ENCODE results near the gene EYA2. TPM values are rescaled to one million over a fixed set of nuclear protein-coding genes. Genes with fewer than 3 reads are reported as not detected.

EYA2 gene
- polyA plus RNA-seq, 12 donors, result 1.6 to 4.4 (median 2.4) TPM; not detected in 2

DNA sequence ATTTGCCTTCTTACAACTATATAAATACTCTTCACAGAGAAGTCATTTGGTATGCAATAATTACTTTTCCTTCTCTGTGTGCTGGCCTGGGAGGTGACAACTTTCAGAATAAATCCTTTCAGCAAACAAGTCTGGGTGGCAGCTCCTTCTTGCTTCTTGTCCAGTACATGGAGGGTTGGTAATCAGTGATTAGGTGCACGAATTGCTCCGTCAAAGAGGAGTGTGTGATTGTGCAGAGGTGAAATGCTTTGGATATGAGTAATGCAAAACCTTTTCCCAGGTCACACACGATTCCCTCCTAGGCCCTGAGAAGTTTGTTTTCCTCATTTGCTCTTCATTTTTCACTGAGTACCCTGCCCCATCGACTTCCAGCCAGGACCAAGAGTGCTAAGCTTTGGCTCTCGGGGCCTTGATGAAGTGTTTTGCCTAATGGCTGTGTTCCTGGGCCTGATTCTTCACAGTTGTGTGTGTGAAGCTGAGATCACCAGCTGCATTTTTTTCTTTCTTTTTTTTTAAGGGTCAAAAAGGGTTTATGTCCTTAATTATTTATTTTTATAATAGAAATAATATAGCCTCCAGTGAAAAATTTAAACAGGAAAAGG is 245.4 kb downstream of the EYA2 start:
- no peak for DNase-seq

DNA sequence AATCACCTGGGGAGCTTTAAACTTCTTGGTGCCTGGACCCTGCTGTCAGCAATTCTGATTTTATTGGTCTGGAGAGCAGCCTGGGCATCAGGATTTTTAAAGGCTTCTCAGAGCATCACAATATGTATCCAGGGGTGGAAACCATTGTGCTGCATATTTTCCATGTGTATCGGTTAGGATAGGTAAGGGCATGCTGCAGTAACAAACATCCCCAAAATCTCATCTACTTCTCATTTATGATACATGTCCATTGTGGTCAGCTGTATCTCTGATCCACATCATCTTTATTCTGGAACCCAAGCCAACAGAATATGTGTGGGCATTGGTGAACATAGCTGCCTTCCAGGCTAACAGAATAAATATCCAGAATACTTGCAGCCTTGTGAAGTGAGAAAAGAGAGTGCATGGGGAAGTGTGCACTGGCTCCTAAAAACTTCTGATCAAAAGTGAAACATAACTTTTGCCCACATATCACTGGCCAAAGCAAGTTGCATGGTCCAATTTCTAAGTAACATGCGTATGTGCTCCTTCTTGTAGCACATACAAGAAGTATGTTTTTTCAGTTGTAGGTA is 246.8 kb downstream of the EYA2 start:
- no peak for DNase-seq

DNA sequence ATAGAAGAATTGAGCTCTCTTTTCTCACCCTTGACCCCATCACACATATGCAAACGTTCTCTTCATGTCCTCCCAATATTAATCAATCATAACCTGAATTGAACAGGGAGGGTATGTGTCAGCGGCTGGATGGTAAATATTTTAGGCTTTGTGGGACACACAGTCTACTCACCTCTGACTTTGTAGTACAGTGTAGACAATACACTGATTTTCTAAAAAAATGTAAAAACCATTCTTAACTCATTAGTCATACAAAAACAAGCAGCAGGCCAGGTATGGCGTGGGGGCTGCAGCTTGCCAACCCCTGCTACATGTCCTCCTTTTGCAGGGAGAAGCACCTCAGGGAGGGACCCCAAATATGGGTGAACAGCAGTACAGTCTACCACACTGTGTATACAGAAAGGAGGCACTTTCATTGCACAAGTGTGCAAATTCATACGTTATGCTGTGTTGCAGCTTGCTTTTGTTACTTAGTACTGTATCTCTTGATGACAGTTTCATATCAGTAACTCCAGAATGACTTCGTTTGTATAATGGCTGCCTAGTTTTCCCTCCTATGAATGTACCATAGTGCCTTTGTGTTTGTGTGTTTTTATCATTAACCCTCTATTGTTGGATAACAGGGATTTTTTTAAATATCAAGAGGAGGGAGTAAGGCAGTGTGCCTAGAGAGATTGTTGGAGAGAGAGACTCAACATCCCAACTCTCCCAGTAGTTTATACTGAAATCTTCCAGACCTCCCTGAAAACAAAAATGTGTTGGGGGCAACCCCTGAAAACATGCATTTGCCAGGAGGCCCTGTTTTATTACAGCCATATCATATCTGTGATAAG is 247.5 kb downstream of the EYA2 start:
- no peak for DNase-seq

DNA sequence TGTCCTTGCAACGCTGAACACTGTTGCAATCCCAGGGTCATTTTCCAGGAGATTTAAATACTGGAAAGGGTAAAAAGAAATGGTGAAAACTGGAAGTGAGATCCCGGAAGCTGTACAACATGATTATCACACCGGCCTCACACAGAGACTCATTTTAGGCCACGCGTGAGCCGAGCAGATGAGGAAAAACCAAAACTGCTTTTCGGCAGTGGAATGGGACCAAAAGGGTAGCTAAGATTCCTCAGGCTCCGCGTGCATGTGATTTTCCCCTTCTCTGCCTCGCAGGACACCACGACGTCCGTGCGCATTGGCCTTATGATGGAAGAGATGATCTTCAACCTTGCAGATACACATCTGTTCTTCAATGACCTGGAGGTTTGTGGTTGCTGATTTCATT is 248.1 kb downstream of the EYA2 start:
- DNase-seq, result no peak

DNA sequence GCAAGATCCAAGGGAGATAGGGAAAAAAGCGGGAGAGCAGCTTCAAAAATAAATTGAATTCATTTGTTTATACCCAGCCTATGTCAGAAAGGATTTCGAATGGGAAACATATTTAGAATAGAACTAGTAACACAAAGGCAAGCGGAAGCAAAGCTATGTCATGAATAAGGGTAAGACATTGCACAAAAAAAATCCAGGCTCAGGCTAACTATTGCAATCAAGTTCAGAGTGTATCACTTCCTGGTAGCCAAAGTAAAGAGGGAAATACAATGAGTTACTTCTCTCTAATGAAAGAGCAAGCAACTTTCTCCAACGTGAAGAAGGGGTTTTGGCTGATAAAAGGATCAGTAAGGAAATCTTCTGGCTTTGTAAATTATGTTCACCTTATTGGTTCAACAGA is 249.0 kb downstream of the EYA2 start:
- DNase-seq, result no peak

DNA sequence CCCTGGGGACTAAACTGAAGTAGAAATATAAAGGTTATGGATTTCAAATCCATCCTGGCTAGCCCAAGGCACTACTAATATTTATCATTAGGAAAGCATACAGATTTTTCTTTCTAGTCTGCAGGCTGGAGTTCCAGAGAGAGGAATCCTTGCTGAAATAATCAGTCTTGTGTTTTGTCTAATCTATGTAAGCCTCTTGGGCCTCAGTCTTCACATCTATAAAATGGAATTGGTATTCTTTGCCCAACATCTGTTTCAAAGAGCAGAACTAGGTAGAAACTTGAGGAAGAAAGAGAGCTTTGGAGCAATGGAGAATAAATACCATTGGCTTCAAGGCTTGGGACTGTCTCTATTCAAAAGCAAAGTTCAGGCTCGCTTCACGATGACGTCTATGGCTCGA is 249.8 kb downstream of the EYA2 start:
- DNase-seq, result no peak

DNA sequence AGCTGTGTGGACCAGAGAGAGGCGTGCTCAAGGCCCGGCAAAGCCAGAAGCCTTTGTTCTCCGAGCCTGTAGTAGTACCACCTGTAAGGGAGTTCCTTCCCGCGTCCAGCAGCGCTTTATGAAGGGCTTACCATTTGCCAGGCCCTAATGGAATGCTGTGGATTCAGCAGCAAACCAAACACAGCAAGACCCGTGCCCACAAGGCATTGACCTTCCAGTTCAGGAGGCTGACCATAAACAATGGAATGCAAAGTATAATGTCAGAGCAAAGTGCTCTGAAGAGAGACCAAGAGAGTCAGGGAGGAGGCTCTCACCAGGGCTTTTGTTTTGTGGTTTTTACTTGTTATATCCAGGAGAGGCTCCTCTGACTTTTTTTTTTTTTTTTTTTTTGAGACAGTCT is 252.0 kb downstream of the EYA2 start:
- no peak for DNase-seq

DNA sequence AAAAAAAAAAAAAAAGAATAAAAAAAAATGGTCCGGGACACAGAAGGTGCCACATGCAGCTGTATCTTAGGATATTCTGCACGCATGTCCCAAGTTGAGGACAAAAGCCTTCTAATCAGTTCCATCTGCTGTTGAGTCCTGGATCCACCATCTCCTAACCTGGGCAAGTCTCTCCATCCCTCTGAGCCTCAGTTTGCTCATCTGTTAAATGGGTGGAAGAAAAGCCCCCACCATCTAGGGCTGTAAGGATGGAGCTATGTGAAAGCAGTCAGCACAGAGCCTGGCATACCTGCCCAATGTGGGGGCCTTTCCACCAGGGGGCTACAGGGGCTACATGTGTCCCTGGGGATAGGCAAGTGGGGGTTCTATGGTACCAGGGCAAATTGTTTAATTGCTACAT is 253.4 kb downstream of the EYA2 start:
- DNase-seq, result no peak

DNA sequence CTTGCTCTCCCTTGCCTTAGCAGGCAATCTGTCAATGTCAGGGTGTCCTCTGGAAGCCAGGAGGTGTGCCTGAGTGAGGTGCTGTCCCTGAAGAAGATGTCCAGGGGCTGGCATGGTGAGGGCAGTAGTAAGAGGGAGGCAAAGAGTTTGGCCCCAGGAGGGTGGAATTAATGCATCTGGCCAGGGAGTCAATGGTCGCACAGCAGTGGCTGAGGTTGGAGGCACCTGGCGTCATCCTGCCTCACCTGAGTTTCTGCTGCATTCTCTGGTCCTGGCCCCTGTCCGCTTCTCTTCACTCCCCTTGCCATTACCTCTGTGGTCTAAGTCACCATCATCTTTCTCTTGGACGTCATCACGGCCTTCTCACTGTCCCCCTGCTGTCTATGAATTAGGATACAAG is 255.3 kb downstream of the EYA2 start:
- no peak for DNase-seq

DNA sequence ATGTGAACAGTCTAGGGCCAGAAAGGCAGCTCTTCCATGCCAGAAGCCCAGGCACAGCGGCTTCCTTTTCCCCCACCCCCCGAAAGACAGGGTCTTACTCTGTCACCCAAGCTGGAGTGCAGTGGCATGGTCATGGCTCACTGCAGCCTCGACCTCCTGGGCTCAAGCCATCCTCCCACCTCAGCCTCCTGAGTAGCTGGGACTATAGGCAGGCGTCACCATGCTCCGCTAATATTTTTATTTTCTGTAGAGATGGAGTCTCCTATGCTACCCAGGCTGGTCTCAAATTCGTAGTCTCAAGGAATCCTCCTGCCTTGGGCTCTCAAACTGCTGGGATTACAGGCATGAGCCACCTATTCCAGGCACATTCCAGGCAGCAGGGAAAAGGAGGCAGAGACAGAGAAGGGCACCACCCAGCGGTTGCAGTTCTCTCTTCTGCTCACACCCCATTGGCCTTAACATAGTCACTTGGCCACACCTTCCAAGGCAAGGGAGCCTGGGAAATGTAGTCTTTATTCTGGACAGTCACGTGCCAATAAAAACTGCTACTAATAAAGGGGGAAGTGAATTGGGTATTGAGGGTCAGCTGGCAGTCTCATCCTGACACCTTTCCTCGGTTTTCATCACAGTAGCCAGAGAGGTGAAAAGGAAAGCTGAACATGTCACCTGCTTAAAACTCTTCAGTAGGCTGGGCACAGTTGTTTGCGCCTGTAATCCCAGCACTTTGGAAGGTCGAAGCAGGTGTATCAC is 255.9 kb downstream of the EYA2 start:
- peak; percentile 61 for DNase-seq

DNA sequence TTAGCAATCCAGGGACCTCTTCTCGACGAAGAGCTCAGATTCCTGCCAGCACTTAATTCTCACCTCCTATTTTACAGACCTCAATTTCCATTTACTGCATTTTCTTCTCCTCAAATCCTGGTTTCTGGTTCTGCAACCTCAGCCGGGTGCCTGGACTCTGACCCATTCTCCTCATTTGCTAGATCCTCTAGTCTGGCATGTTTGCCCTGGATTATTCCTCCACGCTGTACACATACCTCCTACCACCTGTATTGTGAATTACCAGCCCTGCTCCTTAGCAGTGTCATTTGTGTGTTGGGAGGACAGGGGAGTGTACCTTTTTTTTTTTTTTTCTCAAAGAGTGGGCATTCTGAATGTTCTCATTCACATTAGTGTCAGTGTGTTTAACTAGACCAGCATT is 257.4 kb downstream of the EYA2 start:
- no peak for DNase-seq

DNA sequence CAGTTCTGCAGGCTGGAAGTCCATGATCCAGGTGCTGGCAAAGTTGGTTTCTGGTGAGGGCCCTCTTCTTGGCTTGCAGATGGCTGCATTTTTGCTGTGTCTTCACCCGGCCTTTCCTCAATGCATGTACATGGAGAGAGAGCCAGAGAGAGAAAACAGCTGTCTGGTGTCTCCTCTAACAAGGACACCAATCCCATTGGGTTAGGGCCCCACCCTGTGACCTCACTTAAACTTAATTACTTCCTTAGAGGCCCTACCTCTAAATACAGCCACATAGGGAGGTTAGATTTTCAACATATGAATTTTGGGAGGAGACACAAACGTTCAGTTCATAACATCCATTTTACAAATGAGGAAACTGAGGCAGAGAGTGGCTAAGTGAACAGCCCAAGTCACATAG is 259.4 kb downstream of the EYA2 start:
- no peak for DNase-seq

DNA sequence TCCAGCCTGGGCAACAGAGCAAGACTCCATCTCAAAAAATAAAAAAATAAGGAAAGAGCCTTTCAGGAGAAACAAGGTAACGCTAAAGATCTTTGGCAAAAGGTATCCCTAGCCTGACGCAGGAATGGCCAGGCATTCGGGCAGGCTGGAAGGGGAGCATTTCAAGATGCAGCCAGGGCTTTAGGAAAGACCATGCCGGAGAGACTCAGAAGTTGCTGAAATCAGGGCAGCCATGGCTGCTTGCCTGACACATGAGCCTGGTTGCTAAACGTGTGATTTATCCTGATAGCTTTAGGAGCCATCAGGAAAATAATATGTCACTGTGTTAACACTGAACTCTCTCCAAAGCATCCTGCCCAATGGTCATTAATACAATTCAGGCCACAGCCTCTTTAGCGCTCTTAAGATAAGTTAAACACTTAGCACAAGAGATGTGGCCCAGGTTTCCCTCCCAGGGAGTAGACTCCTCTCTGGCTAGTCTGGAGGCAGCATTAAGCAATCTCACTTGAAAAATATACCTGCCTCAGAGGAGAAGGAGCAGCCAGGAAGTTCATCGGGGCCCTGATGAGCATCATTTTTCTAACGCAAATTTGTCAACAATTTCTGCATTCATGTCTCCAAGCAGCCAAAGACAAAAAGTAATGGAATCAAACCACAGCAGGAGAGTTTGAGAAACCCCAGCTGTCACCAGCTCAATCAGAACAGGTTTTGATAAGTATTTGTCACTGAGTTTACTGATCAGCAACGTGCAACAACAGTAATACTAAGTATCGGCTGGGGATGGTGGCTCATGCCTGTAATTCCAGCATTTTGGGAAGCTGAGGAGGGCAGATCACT is 261.9 kb downstream of the EYA2 start:
- no peak for DNase-seq

DNA sequence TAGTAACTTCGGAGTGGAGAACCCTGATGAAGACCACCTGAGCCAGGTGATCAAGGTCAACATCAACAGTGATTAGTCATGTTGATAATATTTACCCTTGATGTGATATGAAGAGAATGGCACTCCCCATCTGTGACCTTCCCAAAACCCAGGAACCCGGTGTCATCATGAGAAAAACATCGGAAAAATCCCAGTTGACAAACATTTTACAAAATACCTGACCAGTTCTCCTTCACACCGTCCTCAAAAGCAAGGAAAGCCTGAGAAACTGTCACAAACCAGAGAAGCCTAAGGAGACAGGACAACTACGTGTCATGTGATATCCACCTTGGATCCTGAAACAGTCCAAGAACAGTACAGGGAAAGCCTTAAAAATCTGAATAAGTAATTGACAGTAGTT is 264.5 kb downstream of the EYA2 start:
- no peak for DNase-seq

DNA sequence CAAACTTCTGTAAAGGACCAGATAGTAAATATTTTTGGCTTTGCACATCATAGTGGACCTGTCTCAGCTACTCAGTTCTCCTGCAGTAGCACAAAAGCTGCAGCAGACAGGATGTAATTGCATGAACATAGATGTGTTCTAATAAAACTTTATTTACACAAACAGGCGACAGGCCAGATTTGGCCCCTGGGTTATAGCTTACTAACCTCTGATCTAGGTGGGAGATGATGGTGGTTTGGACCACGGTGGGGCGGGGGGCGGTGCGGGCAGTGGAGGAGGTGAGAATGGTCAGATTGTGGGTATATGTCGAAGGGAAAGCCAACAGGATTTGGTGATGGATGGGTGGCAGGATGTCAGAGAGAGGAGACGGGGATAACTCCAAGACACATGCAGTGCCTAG is 265.6 kb downstream of the EYA2 start:
- DNase-seq, result no peak

DNA sequence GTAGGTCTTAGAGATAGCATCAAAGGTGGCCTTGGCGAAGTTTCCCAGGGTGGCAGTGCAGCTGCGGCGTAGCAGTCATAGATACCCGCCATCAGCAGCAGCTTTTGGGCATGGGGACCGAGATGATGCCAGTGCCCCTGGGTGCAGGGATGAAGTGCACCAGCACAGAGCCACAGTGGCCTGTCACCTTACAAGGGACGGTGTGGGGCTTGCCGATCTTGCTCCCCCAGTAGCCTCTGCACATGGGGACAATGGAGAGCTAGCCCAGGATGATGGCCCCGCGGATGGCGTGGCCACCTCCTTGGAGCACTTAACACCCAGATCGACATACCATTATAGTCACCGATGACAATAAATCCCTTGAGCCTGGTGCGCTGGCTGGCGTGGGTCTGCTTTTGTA is 266.3 kb downstream of the EYA2 start:
- no peak for DNase-seq

DNA sequence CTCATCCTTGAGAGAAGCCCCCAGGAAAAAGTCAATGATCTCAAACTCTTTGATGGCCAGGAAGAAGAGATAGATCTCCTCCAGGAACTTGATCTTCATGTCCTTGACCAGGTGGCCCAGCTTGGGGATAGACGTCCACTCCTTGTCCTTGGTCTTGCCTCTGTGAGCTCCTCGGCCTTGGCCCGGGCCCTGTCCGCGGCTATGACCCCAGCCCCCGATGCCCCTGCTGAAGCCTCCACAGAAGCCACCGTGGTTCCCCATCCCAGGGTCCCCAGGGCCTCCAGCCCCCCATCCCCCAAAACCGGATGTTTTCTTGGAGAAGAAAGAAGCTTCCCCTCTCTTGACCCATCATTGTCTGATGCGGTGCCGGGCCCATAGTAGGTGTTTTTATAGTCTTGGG is 266.8 kb downstream of the EYA2 start:
- no peak for DNase-seq

DNA sequence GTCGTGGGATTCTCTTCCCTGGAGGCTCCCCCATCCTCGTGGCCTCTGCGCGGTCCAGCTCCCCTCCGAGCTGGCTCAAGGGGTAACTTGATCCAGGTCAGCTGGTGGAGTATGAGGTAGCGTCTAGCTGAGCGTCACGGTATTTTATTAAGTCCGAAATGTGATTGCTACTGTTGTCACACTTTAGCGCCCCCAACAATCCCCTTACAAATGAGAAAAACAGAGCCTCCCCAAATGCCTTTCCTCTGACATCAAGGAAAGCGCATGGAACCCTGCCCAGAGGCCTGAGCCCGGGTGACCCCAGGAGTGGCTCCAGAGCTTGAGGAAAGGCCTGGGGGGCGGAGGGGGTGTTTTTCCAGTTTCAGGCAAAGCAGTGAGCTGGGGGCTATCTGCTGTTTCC is 269.5 kb downstream of the EYA2 start:
- DNase-seq, result peak; percentile 28

DNA sequence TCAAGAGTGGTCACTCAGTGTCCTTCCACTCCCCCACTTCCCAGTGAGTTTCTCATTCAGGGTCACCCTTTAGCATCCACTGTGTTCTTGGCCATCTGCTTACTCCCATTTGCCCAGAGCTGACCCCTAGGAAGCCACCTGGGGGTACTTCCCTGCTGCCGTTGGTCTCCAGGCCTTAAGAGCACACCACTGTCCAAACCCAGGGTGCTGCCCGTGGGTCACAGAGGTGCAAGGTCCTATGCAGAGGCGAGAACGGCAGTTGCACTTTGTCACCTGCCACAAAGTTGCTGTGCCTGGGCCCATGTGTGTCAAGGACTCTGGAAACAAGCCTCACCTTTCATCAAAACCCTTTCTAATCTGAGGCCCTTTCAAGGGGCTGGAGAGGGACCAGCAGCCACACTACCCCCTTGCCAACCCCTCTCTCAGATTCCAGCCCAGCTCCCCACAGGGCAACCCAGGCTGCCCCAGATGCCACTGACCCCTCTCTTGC is 270.8 kb downstream of the EYA2 start:
- no peak for DNase-seq

DNA sequence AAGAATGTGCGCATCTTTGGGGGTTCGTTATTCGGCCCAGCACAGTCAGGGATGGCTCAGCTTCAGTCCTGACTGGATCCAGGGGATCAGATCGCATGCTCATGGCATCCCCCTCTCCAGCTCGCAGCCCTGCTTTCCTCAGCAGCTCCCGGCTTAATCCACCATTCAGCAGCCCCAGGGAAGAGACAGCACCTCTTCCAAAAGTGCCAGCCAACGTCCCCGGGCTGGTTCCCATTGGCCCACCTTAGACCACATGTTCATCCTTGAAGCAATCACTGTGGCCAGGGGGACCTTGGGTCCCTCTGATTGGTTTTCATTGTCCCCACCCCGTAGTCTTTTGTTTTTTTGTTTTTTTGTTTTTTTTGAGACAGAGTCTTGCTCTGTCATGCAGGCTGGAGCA is 273.2 kb downstream of the EYA2 start:
- DNase-seq, result no peak

DNA sequence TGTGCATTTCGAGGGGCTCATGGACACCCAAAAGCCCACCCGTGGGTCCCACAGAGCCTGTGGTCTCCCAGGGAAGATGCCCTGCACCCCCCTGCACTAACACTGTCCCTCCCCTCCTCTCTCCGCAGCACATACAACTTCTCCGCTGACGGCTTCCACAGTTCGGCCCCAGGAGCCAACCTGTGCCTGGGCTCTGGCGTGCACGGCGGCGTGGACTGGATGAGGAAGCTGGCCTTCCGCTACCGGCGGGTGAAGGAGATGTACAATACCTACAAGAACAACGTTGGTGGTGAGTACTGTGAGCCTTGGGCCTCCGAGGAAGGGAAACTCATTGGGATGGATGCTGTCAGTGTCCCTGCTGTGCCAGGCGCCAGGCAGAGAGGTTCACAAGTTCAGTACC is 277.9 kb downstream of the EYA2 start:
- DNase-seq, result no peak

All from muscle of arm (tissue), 12 donors.